ENCODE results near the gene PRKCE. TPM values are rescaled to one million over a fixed set of nuclear protein-coding genes. Genes with fewer than 3 reads are reported as not detected.
"Not testable (repeated sequence)": the region's sequence is repeated elsewhere in the genome, so short reads cannot be mapped to it uniquely, and the experiment has no call there.

The PRKCE gene
- total RNA-seq, 2 donors from 2014 or later, result 21.7 to 26.9 TPM

DNA sequence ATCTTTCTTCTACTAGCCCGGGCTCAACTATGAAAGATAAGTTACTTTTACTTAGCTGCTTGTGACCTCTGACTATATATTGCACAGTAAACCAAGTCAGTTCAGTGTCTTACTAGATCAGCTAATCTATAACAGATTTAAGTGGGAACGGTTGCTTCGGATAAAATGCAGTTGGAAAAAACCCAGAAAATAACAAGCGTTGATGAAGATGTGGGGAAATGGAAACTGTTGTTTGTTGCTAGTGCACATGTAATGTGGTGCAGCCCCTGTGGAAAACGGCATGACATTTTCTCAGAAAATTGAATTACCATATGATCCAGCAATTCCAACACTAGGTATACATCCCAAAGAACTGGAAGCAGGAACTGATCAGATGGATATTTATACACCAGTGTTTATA, 248.5 kb downstream of the PRKCE start:
- intact Hi-C loops (cut with DNase I), result loop anchor here in 1 of 2 donors (10.0 kb wide), 1 partner anchor 65 kb away; no protein-coding TSS in a partner anchor
- no peak for DNase-seq (ENCODE audit: low spot score)

- no peak for DNase-seq (ENCODE audit: low spot score)
These were observed 250.1 kb downstream of the PRKCE start for GRCh38 chr2:45901468-45902032.

GRCh38 chr2:45902380-45902779, 250.9 kb downstream of the PRKCE start:
- intact Hi-C loops (cut with DNase I), result no loop called here
- no peak for DNase-seq (ENCODE audit: low spot score)

More at GRCh38 chr2:45901468-45902032, 250.1 kb downstream of the PRKCE start:
- intact Hi-C loops (cut with DNase I), result no loop called here

DNA sequence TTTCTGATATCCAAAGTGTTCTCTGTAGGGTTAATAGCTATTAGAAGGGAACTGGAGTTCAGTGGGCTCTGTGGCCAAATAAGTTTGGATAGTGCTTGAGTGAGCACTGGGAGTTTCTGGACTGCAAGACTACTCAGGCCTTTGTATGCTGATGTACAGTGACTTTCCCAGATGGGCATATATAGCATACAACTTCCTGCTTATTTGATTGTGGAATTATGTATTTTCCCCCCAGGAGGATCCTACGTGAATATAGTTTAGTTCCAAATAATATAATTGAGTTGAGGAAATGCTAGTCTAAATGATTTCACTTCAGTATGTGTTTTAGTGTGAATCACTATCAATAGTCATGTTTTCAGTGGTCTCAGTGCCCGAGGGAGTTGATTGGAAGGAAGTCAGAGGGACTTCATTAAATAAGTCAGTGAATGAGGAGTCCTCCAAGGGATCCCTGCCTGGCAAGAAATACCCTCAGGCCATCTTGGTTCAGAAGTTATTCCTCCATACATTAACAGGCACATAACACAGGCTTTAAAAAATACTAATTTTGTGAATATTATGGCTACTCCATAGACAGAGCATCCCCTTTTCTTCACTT, 251.4 kb downstream of the PRKCE start:
- intact Hi-C loops (cut with DNase I), result no loop called here
- DNase-seq (ENCODE audit: low spot score), result no peak

GRCh38 chr2:45904267-45904945, 252.9 kb downstream of the PRKCE start:
- no peak for DNase-seq (ENCODE audit: low spot score)
- intact Hi-C loops (cut with DNase I), result no loop called here

GRCh38 chr2:45904946-45905631, 253.6 kb downstream of the PRKCE start:
- intact Hi-C loops (cut with DNase I), result no loop called here
- DNase-seq (ENCODE audit: low spot score), result no peak

DNA sequence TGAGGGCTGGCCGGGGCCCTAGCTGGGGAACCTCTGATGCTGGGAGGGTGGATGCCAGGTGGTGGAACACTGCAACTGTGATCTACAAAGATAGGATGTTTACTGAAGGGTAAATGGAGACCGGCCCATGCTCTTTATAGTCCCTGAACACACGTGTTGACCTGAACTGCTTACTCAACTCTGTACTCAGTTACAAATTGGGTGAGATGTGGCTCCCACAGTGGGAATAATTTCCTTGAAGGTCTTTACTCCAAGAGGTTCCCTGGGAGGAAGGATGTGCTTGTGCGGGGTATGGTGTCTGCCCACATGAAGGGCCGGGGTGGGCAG, 254.1 kb downstream of the PRKCE start:
- DNase-seq (ENCODE audit: low spot score), result no peak
- intact Hi-C loops (cut with DNase I), result no loop called here

DNA sequence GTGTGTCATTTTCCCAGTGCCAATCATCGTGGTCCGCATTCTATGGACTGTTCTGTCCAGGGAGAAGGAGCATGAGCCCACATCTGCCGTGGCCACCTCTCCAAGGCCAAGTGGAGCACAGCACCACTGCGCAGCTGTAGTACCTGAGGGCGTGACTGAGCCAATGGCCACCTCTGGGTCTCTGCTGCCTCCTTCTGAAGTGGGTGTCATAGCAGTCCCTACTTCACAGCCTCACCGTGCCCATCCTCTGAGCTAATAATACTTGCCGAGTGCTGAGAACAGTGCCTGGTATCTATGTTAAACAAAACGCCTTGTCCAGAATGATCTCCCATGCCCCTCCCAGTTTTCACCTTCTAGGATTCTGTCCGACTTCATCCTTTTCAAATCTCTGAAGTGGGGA, 256.1 kb downstream of the PRKCE start:
- intact Hi-C loops (cut with DNase I), result no loop called here
- no peak for DNase-seq (ENCODE audit: low spot score)

DNA sequence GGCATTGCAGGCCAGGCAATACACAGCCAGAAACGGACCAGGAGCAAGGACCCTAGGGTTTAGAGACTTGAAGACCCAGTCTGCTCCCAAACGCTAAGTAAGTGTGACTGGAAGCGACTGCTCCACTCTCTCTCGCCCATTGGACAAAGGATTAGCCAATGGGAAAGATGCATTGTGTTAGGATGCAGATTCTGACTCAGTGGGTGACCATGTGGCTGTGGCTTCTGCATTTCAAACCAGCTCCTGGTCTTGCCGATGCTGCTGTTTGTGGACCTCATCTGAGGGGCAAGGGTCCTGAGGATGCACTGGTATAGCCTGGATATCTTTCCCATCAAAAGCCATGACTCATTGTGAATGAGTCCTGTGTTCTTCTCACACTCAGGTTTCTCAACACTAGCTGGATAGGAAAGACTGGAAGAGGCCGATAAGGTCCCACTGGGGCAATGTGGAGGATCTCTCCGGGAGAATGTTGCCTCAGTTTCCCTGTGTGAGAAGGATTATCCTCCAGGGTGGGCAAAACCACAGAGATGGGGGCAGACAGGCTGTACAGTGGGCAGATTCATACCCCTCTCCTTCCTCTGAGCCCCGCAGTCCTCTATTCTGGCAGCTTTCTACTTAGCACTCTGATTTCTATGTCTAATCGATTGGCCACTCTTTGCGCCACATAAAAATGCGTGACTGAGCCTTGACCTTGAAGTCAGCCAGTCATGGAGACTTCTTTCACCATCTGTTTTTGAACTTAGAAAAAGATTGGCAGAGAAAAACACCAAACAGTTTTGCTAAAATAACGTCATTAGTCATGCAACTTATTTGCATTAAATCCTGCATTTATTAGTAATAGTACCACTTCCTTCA, 257.1 kb downstream of the PRKCE start:
- intact Hi-C loops (cut with DNase I), result no loop called here
- no peak for DNase-seq (ENCODE audit: low spot score)

DNA sequence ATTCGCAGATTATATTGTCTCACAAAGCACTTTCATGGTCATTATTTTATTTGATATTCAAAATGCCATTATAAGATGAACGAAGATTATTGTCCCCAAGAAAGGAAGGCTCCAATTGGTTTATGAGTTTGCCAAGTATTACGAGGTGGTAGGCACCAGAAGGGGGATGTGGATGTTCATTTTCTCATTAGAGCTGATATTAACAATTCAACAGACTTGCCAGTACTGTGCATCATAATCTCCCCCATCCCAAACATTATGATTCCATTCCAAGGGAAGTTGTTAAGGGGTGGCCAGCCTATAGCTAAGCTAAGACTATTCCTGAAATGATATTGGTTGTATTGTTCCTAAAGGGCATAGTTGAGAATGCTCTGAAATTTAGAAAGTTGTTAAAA, 257.7 kb downstream of the PRKCE start:
- intact Hi-C loops (cut with DNase I), result no loop called here
- DNase-seq (ENCODE audit: low spot score), result no peak

- intact Hi-C loops (cut with DNase I), result no loop called here
- DNase-seq (ENCODE audit: low spot score), result no peak
These were observed 258.3 kb downstream of the PRKCE start for GRCh38 chr2:45909677-45910191.

- no peak for DNase-seq (ENCODE audit: low spot score)
- intact Hi-C loops (cut with DNase I), result no loop called here
These were observed 259.1 kb downstream of the PRKCE start for GRCh38 chr2:45910473-45911060.

GRCh38 chr2:45911538-45911937, 260.1 kb downstream of the PRKCE start:
- no peak for DNase-seq (ENCODE audit: low spot score)
- intact Hi-C loops (cut with DNase I), result no loop called here

DNA sequence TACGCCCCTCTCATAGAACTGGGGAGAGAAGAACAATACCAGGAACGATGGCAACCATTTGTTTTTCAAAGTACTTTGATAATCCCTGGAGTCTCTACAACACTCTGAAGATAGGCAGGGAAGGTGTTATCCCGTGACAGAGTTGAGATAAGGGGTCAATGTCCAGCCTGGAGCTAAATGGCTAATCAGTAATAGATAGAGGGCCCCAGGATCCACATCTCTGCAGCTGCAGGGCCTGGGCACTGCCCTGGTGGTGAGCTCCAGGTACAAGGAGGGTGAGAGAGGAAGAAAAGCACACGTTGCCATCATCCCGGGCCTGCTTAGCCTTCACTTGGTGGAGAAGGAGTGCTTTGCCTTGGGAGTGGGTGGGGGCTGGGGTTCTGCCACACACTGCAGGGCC, 260.6 kb downstream of the PRKCE start:
- no peak for DNase-seq (ENCODE audit: low spot score)
- intact Hi-C loops (cut with DNase I), result no loop called here

GRCh38 chr2:45913539-45913938, 262.1 kb downstream of the PRKCE start:
- intact Hi-C loops (cut with DNase I), result no loop called here
- DNase-seq (ENCODE audit: low spot score), result no peak

DNA sequence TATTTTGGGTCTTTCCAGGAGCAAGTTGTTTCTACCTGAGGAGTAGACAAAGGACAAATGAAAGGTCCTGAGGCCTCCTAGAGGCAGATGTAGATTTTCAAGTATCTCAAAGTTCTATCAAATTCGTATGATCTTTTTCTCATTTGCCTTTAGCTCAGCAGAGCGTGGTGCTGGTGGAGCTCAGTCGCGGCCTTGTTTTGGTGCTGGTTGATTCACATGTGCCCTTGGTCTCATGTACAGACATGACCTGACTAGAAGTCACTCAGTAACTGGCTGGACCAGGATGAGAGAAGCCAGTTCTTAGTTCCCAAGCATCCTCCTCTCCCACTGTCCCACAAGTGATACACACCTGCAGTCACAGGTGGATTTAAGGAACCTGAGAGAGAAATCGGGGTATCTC, 264.0 kb downstream of the PRKCE start:
- no peak for DNase-seq (ENCODE audit: low spot score)
- intact Hi-C loops (cut with DNase I), result no loop called here

DNA sequence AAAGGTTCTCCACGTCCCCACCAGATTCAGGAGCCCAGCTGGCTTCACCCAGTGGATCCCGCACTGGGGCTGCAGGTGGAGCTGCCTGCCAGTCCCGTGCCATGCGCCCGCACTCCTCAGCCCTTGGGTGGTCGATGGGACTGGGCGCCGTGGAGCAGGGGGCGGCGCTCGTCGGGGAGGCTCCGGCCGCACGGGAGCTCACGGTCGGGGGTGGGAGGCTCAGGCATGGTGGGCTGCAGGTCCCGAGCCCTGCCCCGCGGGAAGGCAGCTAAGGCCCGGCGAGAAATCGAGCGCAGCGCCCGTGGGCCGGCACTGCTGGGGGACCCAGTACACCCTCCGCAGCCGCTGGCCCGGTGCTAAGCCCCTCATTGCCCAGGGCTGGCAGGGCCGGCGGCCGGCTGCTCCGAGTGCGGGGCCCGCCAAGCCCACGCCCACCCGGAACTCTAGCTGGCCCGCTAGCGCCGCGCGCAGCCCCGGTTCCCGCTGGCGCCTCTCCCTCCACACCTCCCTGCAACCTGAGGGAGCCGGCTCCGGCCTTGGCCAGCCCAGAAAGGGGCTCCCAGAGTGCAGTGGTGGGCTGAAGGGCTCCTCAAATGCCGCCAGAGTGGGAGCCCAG, 266.2 kb downstream of the PRKCE start:
- intact Hi-C loops (cut with DNase I); DNase-seq (ENCODE audit: low spot score): not testable (repeated sequence)

DNA sequence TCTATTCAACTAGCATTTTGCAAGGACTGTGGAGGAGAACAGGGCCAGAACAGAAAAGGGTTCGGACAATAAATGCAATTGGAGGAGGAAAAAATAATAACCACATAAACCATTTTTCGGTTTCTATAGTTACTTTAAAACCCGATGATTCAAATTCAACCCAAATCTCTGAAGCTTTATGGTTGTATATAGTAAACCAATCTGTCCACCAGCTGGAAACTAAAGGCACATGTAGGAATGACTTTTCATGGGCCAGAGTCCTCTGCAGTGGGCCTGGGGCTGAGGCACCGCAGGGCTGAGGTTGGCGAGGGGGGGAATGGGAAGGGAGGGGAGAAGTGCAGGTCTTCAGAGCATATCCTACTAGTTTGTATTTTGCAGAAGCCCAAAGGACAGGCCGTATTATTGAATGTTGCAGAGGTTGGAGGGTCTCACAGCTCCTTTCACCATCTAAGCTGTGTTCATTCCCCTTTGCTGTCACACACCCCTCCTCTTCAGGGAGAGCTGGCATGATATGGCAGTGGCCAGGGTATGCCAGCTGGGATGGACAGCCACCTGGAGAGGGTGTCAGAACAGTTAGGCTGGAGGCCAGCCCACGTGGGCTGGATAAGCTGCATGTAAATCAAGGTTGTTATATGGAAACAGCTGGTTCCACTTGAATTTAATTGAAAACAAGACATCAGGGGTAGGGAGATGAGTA, 267.1 kb downstream of the PRKCE start:
- no peak for DNase-seq (ENCODE audit: low spot score)
- intact Hi-C loops (cut with DNase I), result no loop called here

Measured in posterior vena cava (tissue), 2 donors.